ENCODE data around the gene TMEM214.

The TMEM214 gene

DNA sequence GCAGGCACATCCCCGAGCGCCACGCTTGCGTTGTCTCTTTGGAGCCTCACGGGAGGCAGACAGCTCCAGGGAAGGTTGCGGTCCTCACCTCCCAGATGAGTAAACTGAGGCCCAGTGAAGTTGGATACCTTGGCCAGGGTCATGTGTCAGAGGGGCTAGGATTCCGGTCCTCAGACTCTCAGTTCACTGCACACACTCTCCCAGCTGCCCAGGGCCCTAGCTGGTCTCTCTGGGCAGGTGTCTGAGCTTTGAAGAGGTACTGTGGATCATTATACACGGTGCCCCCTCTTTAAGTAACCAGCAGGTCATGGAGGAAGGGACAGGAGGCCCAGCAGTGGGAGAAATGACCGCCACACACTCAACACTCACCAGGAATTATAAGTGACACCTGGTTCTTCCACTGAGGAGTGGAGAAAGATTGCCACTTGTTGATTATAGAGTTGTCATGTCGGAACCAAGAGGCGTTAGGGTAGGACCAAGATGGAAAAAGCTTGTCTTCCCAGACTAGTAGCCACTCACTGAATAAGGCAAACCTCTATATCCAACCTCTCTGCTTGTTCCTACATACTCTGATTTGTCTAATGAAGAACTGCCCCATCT is 588 bp downstream of the TMEM214 start:
- peaks cover 36% of the 10 kb centered on the region; the same call in 1 of the 2 replicates for H3K36me3 ChIP-seq (ENCODE audit: insufficient read depth, low read length)

DNA sequence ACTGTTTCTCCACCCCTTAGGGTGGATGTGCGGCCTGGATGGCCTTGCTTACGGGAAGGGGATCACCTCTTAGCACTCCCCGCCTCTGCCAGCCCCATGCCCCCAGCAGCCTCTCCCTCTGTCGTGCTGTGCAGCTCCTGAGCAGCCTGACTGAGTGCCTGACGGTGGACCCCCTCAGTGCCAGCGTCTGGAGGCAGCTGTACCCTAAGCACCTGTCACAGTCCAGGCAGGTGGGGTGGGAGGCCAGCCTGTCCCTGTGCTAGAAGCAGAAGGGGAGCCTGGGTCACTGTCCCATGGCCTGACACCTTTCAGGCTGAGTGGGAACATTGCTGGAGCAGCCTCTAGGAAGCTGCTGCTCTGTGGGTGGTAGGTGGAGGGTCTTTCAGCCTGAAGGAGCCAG is 5.2 kb downstream of the TMEM214 start:
- Histone ChIP-seq H3K4me3 (ENCODE audit: low read length, poor library complexity, severe bottlenecking) (no peak overlapping the region), H3K36me3 (ENCODE audit: insufficient read depth, low read length) (peaks cover 67% of the 10 kb centered on the region; the same call in 1 of the 2 replicates), H3K9me2 (replicated peaks; ENCODE audit: low read depth, low read length) (no peaks in the 10 kb centered on the region), H3K9me3 (ENCODE audit: insufficient read depth, low read depth, low read length) (no peaks in the 10 kb centered on the region), H3K27me3 (ENCODE audit: insufficient read depth, low read length, poor library complexity, severe bottlenecking) (no peaks in the 10 kb centered on the region), H3K4me2 (ENCODE audit: low read depth, low read length, poor library complexity, severe bottlenecking) (no peak overlapping the region), H3K9ac (ENCODE audit: low read depth, low read length, poor library complexity, severe bottlenecking) (no peak overlapping the region), H3F3A (ENCODE audit: low read depth) (no peaks in the 10 kb centered on the region), H2AFZ (ENCODE audit: low read length) (no peak overlapping the region), H3K4me1 (ENCODE audit: insufficient read depth, low read length, poor library complexity, severe bottlenecking) (peaks cover 20% of the 10 kb centered on the region), H4K20me1 (ENCODE audit: insufficient read depth, low read length, poor library complexity, severe bottlenecking) (peaks cover 10% of the 10 kb centered on the region), H3K79me2 (ENCODE audit: insufficient read depth, low read length) (peaks cover 32% of the 10 kb centered on the region)
- TF ChIP-seq, protein P1, sequence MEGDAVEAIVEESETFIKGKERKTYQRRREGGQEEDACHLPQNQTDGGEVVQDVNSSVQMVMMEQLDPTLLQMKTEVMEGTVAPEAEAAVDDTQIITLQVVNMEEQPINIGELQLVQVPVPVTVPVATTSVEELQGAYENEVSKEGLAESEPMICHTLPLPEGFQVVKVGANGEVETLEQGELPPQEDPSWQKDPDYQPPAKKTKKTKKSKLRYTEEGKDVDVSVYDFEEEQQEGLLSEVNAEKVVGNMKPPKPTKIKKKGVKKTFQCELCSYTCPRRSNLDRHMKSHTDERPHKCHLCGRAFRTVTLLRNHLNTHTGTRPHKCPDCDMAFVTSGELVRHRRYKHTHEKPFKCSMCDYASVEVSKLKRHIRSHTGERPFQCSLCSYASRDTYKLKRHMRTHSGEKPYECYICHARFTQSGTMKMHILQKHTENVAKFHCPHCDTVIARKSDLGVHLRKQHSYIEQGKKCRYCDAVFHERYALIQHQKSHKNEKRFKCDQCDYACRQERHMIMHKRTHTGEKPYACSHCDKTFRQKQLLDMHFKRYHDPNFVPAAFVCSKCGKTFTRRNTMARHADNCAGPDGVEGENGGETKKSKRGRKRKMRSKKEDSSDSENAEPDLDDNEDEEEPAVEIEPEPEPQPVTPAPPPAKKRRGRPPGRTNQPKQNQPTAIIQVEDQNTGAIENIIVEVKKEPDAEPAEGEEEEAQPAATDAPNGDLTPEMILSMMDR (conservative IDR thresholded peaks at IDR 0.05; ENCODE audit: low read length), result no peak
- TF ChIP-seq EZH2phosphoT487 (IDR thresholded peaks at IDR 0.05; ENCODE audit: borderline replicate concordance), result no peak

More for the DNA sequence above, 588 bp downstream of the TMEM214 start:
- H3K4me3 ChIP-seq (ENCODE audit: low read length, poor library complexity, severe bottlenecking), result peak overlapping the region; percentile 98
- TF ChIP-seq, protein P1 (conservative IDR thresholded peaks at IDR 0.05; ENCODE audit: low read length), result no peak
- TF ChIP-seq EZH2phosphoT487 (IDR thresholded peaks at IDR 0.05; ENCODE audit: borderline replicate concordance), result no peak
- peaks cover 36% of the 10 kb centered on the region for H3K4me1 ChIP-seq (ENCODE audit: insufficient read depth, low read length, poor library complexity, severe bottlenecking)
- no peaks in the 10 kb centered on the region for H3K27me3 ChIP-seq (ENCODE audit: insufficient read depth, low read length, poor library complexity, severe bottlenecking)
- no peaks in the 10 kb centered on the region for H3F3A ChIP-seq (ENCODE audit: low read depth)
- H4K20me1 ChIP-seq (ENCODE audit: insufficient read depth, low read length, poor library complexity, severe bottlenecking), result peaks cover 11% of the 10 kb centered on the region
- peak overlapping the region; percentile 97 for H3K4me2 ChIP-seq (ENCODE audit: low read depth, low read length, poor library complexity, severe bottlenecking)
- H3K9me2 ChIP-seq (replicated peaks; ENCODE audit: low read depth, low read length), result no peaks in the 10 kb centered on the region
- peak overlapping the region; percentile 98 for H2AFZ ChIP-seq (ENCODE audit: low read length)
- H3K9ac ChIP-seq (ENCODE audit: low read depth, low read length, poor library complexity, severe bottlenecking), result peak overlapping the region; percentile 96
- no peaks in the 10 kb centered on the region for H3K9me3 ChIP-seq (ENCODE audit: insufficient read depth, low read depth, low read length)
- H3K79me2 ChIP-seq (ENCODE audit: insufficient read depth, low read length), result peaks cover 49% of the 10 kb centered on the region

DNA sequence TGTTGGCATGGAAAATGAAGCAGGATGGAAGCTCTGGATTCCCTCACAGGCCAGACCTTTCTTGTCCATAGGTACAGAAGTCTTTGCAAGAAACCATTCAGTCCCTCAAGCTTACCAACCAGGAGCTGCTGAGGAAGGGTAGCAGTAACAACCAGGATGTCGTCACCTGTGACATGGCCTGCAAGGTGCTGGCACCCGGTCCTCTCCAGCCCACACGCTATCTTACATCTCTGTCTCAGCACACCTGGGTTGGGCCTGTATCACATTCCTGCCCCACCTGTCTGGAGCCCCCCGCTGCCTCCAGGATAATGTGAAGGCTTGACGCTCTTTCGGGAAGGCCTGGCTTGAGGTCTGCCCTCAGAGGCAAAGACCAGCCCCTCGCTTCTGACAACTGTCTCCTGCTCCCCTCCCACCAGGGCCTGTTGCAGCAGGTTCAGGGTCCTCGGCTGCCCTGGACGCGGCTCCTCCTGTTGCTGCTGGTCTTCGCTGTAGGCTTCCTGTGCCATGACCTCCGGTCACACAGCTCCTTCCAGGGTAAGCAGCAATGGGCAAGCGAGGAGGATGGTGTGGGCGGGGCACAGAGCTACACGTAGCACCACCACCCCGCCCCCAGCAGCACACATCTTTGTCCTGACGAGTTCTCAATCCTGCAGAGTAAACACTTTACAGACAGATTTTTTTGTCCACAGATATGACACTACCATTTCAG is 6.0 kb downstream of the TMEM214 start:
- H3K27me3 ChIP-seq (ENCODE audit: insufficient read depth, low read length, poor library complexity, severe bottlenecking), result no peaks in the 10 kb centered on the region
- H3K9me3 ChIP-seq (ENCODE audit: insufficient read depth, low read depth, low read length), result no peaks in the 10 kb centered on the region
- H3K4me3 ChIP-seq (ENCODE audit: low read length, poor library complexity, severe bottlenecking), result no peak overlapping the region
- H3K9ac ChIP-seq (ENCODE audit: low read depth, low read length, poor library complexity, severe bottlenecking), result no peak overlapping the region
- no peak overlapping the region for H2AFZ ChIP-seq (ENCODE audit: low read length)
- H3K79me2 ChIP-seq (ENCODE audit: insufficient read depth, low read length), result peaks cover 24% of the 10 kb centered on the region
- peaks cover 18% of the 10 kb centered on the region for H3K4me1 ChIP-seq (ENCODE audit: insufficient read depth, low read length, poor library complexity, severe bottlenecking)
- H3K9me2 ChIP-seq (replicated peaks; ENCODE audit: low read depth, low read length), result no peaks in the 10 kb centered on the region
- H4K20me1 ChIP-seq (ENCODE audit: insufficient read depth, low read length, poor library complexity, severe bottlenecking), result peaks cover 2% of the 10 kb centered on the region
- H3F3A ChIP-seq (ENCODE audit: low read depth), result no peaks in the 10 kb centered on the region
- H3K36me3 ChIP-seq (ENCODE audit: insufficient read depth, low read length), result peaks cover 67% of the 10 kb centered on the region; the same call in 1 of the 2 replicates
- TF ChIP-seq, protein P1 (conservative IDR thresholded peaks at IDR 0.05; ENCODE audit: low read length), result no peak
- TF ChIP-seq EZH2phosphoT487 (IDR thresholded peaks at IDR 0.05; ENCODE audit: borderline replicate concordance), result no peak
- no peak overlapping the region for H3K4me2 ChIP-seq (ENCODE audit: low read depth, low read length, poor library complexity, severe bottlenecking)
